Airway epithelial cell (primary cell): ENCODE results near the gene KCNA2. TPM values are rescaled to one million over a fixed set of nuclear protein-coding genes. Genes with fewer than 3 reads are reported as not detected.

Source experiments
- total RNA-seq: library from RNA; depleted of rRNA; stranded (reverse); fragments of >200 nt; gene quantifications from 2 replicates; pipeline ENCODE4 v1.2.3, GENCODE V29; 2015

Gene KCNA2
- not detected in 2 replicates for total RNA-seq

GRCh38 chr1:110605901-110606656 lies at the start of gene KCNA2:
Gene KCNA2 (minus strand): TSS chr1:110606358. CDS start chr1:110604782, 1,576 bp downstream.

Other genes starting within 250 kb of the KCNA2 start
- gene SLC16A4, start 215.3 kb downstream of the KCNA2 start, total RNA-seq = 2.8 and 3.2 TPM in 2 replicates
- 130 and 145 TPM in 2 replicates for gene LAMTOR5, start 198.7 kb downstream of the KCNA2 start, total RNA-seq
- not detected in 2 replicates for gene PROK1, start 155.2 kb downstream of the KCNA2 start, total RNA-seq
- not detected in 2 replicates for gene KCNA10, start 87.2 kb downstream of the KCNA2 start, total RNA-seq
- gene KCNA3, start 68.6 kb upstream of the KCNA2 start, total RNA-seq = not detected in 2 replicates